ENCODE data around the gene TEKT5. TPM values are rescaled to one million over a fixed set of nuclear protein-coding genes. Genes with fewer than 3 reads are reported as not detected.
"Not testable (repeated sequence)": the region's sequence is repeated elsewhere in the genome, so short reads cannot be mapped to it uniquely, and the experiment has no call there.

TEKT5 gene
- total RNA-seq, 1 donor from 2014 or later = not detected

- DNase-seq = no peak
Measured at GRCh38 chr16:10684511-10685151, 10.1 kb downstream of the TEKT5 start.

- DNase-seq = no peak
Measured at GRCh38 chr16:10683170-10683569, 11.6 kb downstream of the TEKT5 start.

- DNase-seq = no peak
Measured at GRCh38 chr16:10682604-10683003, 12.1 kb downstream of the TEKT5 start.

GRCh38 chr16:10681310-10682308 lies 13.1 kb downstream of the TEKT5 start:
- DNase-seq = no peak

GRCh38 chr16:10679921-10680320 lies 14.8 kb downstream of the TEKT5 start:
- no peak for DNase-seq

GRCh38 chr16:10679441-10679840 lies 15.3 kb downstream of the TEKT5 start:
- DNase-seq = not testable (repeated sequence)

GRCh38 chr16:10678655-10679054 lies 16.1 kb downstream of the TEKT5 start:
- no peak for DNase-seq

GRCh38 chr16:10676284-10676683 lies 18.4 kb downstream of the TEKT5 start:
- DNase-seq = no peak

GRCh38 chr16:10675861-10676260 lies 18.9 kb downstream of the TEKT5 start:
- DNase-seq = no peak

- no peak for DNase-seq
Measured at GRCh38 chr16:10675216-10675615, 19.5 kb downstream of the TEKT5 start.

- DNase-seq = no peak
Measured at GRCh38 chr16:10671729-10672128, 23.0 kb downstream of the TEKT5 start.

GRCh38 chr16:10669791-10670190 lies 24.9 kb downstream of the TEKT5 start:
- DNase-seq = no peak

- DNase-seq = peak; percentile 39
Measured at GRCh38 chr16:10668322-10669045, 26.2 kb downstream of the TEKT5 start.

- DNase-seq = peak; percentile 2
Measured at GRCh38 chr16:10667239-10667638, 27.5 kb downstream of the TEKT5 start.

- no peak for DNase-seq
Measured at GRCh38 chr16:10666291-10666690, 28.4 kb downstream of the TEKT5 start.

- no peak for DNase-seq
Measured at GRCh38 chr16:10665166-10665565, 29.6 kb downstream of the TEKT5 start.

GRCh38 chr16:10664720-10665126 lies 30.0 kb downstream of the TEKT5 start:
- no peak for DNase-seq

- DNase-seq = no peak
Measured at GRCh38 chr16:10663744-10664143, 31.0 kb downstream of the TEKT5 start.

- no peak for DNase-seq
Measured at GRCh38 chr16:10663146-10663545, 31.6 kb downstream of the TEKT5 start.

GRCh38 chr16:10662212-10662611 lies 32.5 kb downstream of the TEKT5 start:
- no peak for DNase-seq

GRCh38 chr16:10661737-10662136 lies 33.0 kb downstream of the TEKT5 start:
- DNase-seq = no peak

GRCh38 chr16:10660950-10661635 lies 33.6 kb downstream of the TEKT5 start:
- no peak for DNase-seq

GRCh38 chr16:10658943-10659342 lies 35.8 kb downstream of the TEKT5 start:
- no peak for DNase-seq
